ENCODE data around the gene LAMC2.

DNA sequence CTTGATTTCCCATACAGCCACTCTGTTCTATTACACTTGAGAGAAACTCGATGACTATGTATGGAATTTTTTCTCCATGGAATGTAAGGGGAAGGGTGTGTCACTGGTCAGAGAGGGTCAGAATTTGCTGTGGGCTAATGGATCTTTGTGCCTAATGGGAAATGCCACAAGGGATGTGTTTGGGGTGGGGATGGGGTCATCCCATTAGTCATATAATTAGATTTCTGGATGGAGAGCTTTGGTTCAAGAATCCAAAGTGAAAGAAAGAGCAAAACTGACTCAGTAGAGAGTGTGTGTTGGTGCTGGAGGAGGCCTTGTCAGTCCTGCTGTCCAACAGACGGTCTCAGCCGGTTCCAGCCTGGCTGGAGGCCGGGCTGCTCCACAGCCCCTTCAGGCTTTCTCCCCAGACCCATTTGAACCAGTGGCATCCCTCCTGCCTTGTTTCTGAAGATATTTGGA, 86.4 kb downstream of the LAMC2 start:
- TF ChIP-seq SP1 (IDR thresholded peaks at IDR 0.05; ENCODE audit: low read depth, low read length) (no peak), EZH2 (IDR thresholded peaks at IDR 0.05; ENCODE audit: borderline replicate concordance, control insufficient read depth, low read depth, low read length) (no peak), NFIC (IDR thresholded peaks at IDR 0.05; ENCODE audit: low read depth, low read length) (no peak), PRDM15 (CRISPR knock-in tag; IDR thresholded peaks at IDR 0.05) (no peak), ZNF592 (IDR thresholded peaks at IDR 0.05) (no peak)
